ENCODE results near the gene AP3D1.

AP3D1 gene

DNA sequence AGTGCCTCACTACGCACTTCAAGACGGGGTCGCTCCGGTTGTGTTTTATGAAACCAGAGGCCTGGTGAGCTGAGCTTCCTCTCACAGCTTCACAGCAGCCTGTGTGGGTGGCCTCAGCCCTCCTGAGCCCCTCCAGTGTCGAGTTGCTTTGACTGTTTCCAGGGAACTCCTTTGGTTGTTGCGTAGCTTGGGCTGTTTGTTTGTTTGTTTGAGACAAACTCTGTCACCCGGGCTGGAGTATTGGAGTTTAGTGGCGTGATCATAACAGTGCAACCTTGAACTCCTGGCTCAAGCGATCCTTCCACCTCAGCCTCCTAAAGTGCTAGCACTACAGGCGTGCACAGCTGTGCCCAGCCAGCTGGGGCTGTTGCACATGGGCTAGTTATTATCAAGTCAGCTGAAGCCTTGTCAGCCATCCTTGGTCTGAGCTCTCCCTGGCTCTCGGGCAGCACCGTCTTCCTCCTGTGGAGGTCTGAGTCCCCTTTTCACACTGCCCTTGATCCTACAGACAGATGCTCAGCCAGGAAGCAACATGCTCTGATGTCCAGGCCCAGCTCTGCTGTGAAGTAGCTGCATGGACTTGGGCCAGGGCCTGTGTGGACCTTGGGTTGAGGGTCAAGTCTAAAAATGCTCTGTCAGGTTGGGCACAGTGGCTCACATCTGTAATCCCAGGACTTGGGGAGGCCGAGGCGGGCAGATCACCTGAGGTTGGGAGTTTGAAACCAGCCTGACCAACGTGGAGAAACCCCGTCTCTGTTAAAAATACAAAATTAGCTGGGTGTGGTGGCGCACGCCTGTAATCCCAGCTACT is 22.6 kb upstream of the AP3D1 start:
- peak; percentile 34 for DNase-seq (ENCODE audit: low read depth)
- TF ChIP-seq, protein P1, sequence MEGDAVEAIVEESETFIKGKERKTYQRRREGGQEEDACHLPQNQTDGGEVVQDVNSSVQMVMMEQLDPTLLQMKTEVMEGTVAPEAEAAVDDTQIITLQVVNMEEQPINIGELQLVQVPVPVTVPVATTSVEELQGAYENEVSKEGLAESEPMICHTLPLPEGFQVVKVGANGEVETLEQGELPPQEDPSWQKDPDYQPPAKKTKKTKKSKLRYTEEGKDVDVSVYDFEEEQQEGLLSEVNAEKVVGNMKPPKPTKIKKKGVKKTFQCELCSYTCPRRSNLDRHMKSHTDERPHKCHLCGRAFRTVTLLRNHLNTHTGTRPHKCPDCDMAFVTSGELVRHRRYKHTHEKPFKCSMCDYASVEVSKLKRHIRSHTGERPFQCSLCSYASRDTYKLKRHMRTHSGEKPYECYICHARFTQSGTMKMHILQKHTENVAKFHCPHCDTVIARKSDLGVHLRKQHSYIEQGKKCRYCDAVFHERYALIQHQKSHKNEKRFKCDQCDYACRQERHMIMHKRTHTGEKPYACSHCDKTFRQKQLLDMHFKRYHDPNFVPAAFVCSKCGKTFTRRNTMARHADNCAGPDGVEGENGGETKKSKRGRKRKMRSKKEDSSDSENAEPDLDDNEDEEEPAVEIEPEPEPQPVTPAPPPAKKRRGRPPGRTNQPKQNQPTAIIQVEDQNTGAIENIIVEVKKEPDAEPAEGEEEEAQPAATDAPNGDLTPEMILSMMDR (conservative IDR thresholded peaks at IDR 0.05; ENCODE audit: low read depth, low read length), result no peak
- H3K4me3 ChIP-seq (ENCODE audit: low read depth, low read length), result no peak overlapping the region

DNA sequence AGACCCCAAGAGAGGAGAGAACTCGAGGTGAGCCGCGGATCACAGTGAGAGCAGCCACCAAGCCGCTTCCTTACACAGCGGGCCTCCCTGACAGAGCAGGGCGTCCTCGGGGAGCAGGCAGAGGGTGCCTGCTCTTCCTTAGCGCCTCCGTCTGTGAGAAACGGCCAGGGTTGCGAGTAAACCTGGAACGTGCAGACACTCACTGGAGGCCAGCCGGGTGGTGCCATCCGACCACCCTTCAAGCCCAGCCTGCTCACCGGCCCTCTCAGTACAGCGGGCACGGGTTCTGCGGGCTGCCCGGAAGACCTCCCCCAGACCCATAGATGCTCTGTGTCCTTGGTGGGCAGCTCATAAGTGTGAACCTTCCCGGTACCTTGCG is 22.0 kb upstream of the AP3D1 start:
- TF ChIP-seq, protein P1 (conservative IDR thresholded peaks at IDR 0.05; ENCODE audit: low read depth, low read length), result no peak
- no peak overlapping the region for H3K4me3 ChIP-seq (ENCODE audit: low read depth, low read length)
- DNase-seq (ENCODE audit: low read depth), result no peak

DNA sequence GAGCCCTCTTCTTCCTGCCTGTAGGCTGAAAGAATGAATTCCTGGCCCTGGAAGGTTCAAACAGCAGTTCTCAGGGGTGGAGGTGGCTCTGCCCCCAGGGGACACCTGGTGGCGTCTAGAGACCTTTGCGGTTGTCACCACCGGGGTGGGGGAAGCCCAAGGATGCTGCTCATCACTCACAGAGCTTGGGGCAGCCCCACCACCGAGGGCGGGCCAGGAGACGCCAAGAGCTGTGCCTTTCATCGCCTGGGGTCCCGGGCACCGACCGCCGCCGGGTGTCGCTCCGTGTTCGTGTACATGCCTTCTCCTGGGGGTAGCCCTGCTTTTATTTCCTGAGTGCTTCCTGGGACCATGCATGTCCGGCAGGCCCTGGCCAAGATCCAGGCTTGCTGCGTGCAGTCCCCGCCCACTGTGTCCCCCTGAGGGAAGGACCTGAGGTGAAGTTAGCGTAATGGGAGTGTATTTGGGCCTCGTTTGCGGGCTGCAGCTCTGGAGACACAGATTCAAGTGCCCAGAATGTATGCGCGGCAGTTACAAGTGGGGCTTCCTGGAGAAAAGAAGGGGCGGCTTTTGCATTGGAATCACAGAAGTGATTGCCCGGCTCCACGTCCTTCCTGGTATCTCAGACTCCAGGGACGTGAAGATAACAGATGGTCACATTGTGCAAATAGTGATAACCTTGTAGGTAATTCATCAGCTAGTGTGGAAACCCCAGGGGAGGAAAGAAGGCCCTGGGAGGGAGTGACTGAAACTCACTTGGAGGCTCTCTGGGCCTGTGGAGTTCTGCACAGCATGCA is 20.2 kb upstream of the AP3D1 start:
- no peak overlapping the region for H3K4me3 ChIP-seq (ENCODE audit: low read depth, low read length)
- TF ChIP-seq, protein P1 (conservative IDR thresholded peaks at IDR 0.05; ENCODE audit: low read depth, low read length), result peak; percentile 32
- peak; percentile 54 for DNase-seq (ENCODE audit: low read depth)

GRCh38 chr19:2170987-2171348 is 19.6 kb upstream of the AP3D1 start:
- no peak for DNase-seq (ENCODE audit: low read depth)
- H3K4me3 ChIP-seq (ENCODE audit: low read depth, low read length), result no peak overlapping the region
- TF ChIP-seq, protein P1 (conservative IDR thresholded peaks at IDR 0.05; ENCODE audit: low read depth, low read length), result no peak

DNA sequence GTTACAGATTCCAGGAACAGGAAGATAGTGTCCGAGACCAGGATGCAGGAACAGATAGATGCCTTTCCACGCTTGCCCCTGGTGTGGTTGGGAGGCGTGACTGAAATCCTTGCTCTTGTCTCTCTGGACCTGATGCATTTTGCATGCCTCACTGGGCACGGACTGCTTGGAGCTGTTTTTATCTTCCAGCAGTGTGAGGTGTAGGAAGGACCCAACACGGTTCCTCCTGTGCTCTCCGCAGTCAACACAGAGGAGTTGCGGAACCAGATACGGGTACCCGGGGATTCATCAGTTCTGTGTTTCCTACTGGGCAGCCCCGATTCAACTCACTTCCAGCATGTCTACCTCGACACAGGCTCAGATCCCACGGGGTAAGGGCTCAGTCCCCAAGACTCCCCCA is 18.9 kb upstream of the AP3D1 start:
- no peak for DNase-seq (ENCODE audit: low read depth)
- TF ChIP-seq, protein P1 (conservative IDR thresholded peaks at IDR 0.05; ENCODE audit: low read depth, low read length), result no peak
- H3K4me3 ChIP-seq (ENCODE audit: low read depth, low read length), result no peak overlapping the region

GRCh38 chr19:2168619-2169424 is 17.5 kb upstream of the AP3D1 start:
- DNase-seq (ENCODE audit: low read depth), result peak; percentile 97
- H3K4me3 ChIP-seq (ENCODE audit: low read depth, low read length), result peak overlapping the region; percentile 26
- TF ChIP-seq, protein P1 (conservative IDR thresholded peaks at IDR 0.05; ENCODE audit: low read depth, low read length), result no peak
